Caco-2 (cell line): ENCODE results near the gene PPM1H. TPM values are rescaled to one million over a fixed set of nuclear protein-coding genes. Genes with fewer than 3 reads are reported as not detected.
A peak's percentile ranks its signal among the peaks of the same experiment; 100 is the strongest.

ENCODE experiments used
- BruUV-seq: library from RNA; stranded (reverse); fragments of 400-500 nt; replicated peaks from 2 replicates; lab custom pipeline; 2021; lab: Mats Ljungman, UMichigan
- CTCF ChIA-PET: fragments of 300-600 bp; sonication (Branson Sonifier 250); formaldehyde crosslinking; loops from one replicate; lab custom pipeline; 2022; ENCODE audit warnings: antibody characterized with exemption; lab: Charles Lee
- POLR2A ChIA-PET: fragments of 300-600 bp; sonication (Branson Sonifier 250); formaldehyde crosslinking; loops from one replicate; lab custom pipeline; 2022; ENCODE audit warnings: antibody characterized with exemption; lab: Charles Lee
- DNase-seq, 2 experiments: peaks; one replicate each; pipeline versions ENCODE4 v3.0.0 to v3.0.0-alpha.2; 2020 to 2022
- H3K27me3 ChIP-seq: replicated peaks from 2 replicates; pipeline ENCODE4 v1.6.0; 2011; ENCODE audit warnings: low read length; ENCODE audit not compliant: control insufficient read depth, insufficient read depth
- H3K36me3 ChIP-seq: 2 replicates; pipeline ENCODE4 v1.5.1; 2011; ENCODE audit warnings: low read length; ENCODE audit not compliant: control insufficient read depth, insufficient read depth
- H3K4me1 ChIP-seq: fragments of 250-450 bp; sonication (Bioruptor Pico); 2 replicates; pipeline ENCODE4 v1.5.1; 2020; ENCODE audit warnings: mild to moderate bottlenecking
- H3K4me3 ChIP-seq: 2 replicates; pipeline ENCODE4 v1.5.1; 2011; ENCODE audit warnings: low read depth, mild to moderate bottlenecking, control low read depth, low read length
- H3K9me3 ChIP-seq: fragments of 250-450 bp; sonication (Bioruptor Pico); 2 replicates; pipeline ENCODE4 v1.5.1; 2020; ENCODE audit warnings: mild to moderate bottlenecking, moderate library complexity
- H3K27ac Mint-ChIP-seq: one replicate; pipeline ENCODE4 v1.8.0; 2022; ENCODE audit warnings: mixed read lengths; ENCODE audit not compliant: unreplicated experiment
- H3K27me3 Mint-ChIP-seq: one replicate; pipeline ENCODE4 v1.8.0; 2022; ENCODE audit warnings: mixed read lengths; ENCODE audit not compliant: insufficient read depth, unreplicated experiment
- H3K36me3 Mint-ChIP-seq: one replicate; pipeline ENCODE4 v1.8.0; 2022; ENCODE audit warnings: mild to moderate bottlenecking, mixed read lengths; ENCODE audit not compliant: insufficient read depth, unreplicated experiment
- H3K4me1 Mint-ChIP-seq: one replicate; pipeline ENCODE4 v1.8.0; 2022; ENCODE audit warnings: low read depth, mixed read lengths; ENCODE audit not compliant: unreplicated experiment
- H3K4me3 Mint-ChIP-seq: one replicate; pipeline ENCODE4 v1.8.0; 2022; ENCODE audit warnings: mild to moderate bottlenecking, moderate library complexity, mixed read lengths; ENCODE audit not compliant: unreplicated experiment
- H3K9me3 Mint-ChIP-seq: one replicate; pipeline ENCODE4 v1.8.0; 2022; ENCODE audit warnings: mixed read lengths; ENCODE audit not compliant: unreplicated experiment
- intact Hi-C: fragments of 100-400 bp; cut with micrococcal nuclease; formaldehyde crosslinking; loops from one replicate; pipeline ENCODE4 v1.10.0; 2022; ENCODE audit not compliant: unreplicated experiment
- total RNA-seq: library from RNA; stranded (reverse); gene quantifications from 2 replicates; pipeline ENCODE4 v1.2.3, GENCODE V29; 2022
- TF ChIP-seq, protein P1 (sequence below), 2 experiments: fragments of 200-600 bp in 1 of 2; IDR thresholded peaks; 1 replicate in 1 of 2; 2 replicates in 1 of 2; pipeline versions ENCODE4 v1.5.1 to v1.8.0; 2011 to 2022; ENCODE audit warnings: antibody characterized with exemption in 1 of 2, control low read depth in 1 of 2, inconsistent platforms in 1 of 2, low read depth in 1 of 2, low read length in 1 of 2, mild to moderate bottlenecking in 1 of 2, moderate library complexity in 1 of 2; ENCODE audit not compliant: insufficient read depth in 1 of 2, severe bottlenecking in 1 of 2, unreplicated experiment in 1 of 2

PPM1H gene
- total RNA-seq, 1 experiment from 2014 or later: 151 TPM

DNA sequence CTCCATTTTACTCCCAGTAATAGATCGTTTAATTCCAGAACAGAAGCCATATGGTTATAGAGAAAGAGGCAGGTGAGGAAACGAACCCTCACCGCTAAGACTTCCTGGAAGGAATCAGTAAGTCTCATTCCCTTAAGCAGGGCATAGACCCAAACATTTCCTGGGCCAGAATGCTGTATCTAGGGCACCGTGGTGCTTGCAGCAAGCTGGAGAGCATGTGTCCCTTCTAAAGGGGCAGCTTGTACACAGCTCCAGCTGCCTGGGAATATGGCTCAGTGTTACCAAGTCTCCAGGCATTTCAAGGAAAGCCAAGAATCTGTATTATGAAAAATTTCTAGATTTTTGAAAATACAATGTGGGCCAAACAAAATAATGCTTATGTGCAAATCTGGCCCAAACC is 73.4 kb downstream of the PPM1H start:
- ChIA-PET POLR2A (no interaction called here), CTCF (no interaction called here)
- no peak overlapping the region for H3K4me3 ChIP-seq
- H3K9me3 ChIP-seq: no peaks in the 10 kb centered on the region
- H3K36me3 ChIP-seq: no peaks in the 10 kb centered on the region; the same call in 1 of the 2 replicates
- H3K4me1 ChIP-seq: peaks cover 62% of the 10 kb centered on the region
- no peaks in the 10 kb centered on the region for H3K27me3 ChIP-seq
- Mint-ChIP-seq H3K4me3 (no peak overlapping the region), H3K27me3 (no peaks in the 10 kb centered on the region), H3K27ac (peak overlapping the region; percentile 36), H3K36me3 (peaks cover 88% of the 10 kb centered on the region), H3K4me1 (peaks cover 51% of the 10 kb centered on the region), H3K9me3 (no peaks in the 10 kb centered on the region)
- BruUV-seq: no TSS peak
- DNase-seq: no peak
- intact Hi-C loops: no loop called here
- TF ChIP-seq, protein P1, sequence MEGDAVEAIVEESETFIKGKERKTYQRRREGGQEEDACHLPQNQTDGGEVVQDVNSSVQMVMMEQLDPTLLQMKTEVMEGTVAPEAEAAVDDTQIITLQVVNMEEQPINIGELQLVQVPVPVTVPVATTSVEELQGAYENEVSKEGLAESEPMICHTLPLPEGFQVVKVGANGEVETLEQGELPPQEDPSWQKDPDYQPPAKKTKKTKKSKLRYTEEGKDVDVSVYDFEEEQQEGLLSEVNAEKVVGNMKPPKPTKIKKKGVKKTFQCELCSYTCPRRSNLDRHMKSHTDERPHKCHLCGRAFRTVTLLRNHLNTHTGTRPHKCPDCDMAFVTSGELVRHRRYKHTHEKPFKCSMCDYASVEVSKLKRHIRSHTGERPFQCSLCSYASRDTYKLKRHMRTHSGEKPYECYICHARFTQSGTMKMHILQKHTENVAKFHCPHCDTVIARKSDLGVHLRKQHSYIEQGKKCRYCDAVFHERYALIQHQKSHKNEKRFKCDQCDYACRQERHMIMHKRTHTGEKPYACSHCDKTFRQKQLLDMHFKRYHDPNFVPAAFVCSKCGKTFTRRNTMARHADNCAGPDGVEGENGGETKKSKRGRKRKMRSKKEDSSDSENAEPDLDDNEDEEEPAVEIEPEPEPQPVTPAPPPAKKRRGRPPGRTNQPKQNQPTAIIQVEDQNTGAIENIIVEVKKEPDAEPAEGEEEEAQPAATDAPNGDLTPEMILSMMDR (IDR thresholded peaks at IDR 0.05; ENCODE audit: insufficient read depth in 1 of 2, low read depth in 1 of 2, low read length in 1 of 2, severe bottlenecking in 1 of 2, unreplicated experiment in 1 of 2): no peak

DNA sequence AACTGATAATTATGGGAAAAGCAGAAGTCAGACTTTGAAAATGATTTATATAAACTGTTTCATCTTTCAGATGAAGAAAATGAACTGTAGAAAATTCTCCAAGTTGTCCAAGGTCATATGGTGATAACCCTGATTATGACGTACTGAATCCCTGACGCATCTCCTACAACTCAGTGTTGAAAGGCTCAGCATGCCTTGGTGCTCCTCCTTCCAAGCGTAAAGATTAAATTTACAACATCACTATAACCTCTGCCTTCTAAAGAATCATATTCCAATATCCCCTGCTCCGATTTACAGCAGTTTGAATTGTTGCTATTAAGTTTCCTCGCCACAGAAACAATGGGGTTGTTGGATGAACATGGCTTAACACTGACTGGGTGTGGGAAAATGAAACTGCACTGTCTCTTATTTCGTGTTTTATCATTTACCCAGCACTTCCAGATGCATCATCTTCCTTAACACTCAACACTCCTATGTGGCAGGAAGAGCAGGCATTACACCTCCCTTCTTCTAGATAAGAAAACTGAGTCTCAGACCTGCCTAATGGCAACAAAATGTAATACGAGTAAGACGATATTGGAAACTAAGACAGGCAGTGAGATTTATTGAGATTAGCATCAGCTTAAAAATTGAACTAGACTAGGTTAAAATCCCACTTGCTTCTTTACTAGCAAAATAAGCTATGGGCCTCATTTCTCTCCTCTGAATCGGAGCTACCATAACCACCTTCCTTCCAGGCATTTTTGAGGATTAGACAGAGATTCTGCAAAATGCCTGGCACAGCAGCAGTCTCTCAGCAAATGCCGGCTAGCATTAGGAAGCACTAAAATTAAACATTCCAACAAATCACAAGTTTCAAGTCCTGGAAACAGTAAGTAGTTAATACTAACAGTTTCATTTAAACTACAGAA is 74.2 kb downstream of the PPM1H start:
- no peaks in the 10 kb centered on the region for H3K27me3 ChIP-seq
- H3K27me3 Mint-ChIP-seq: no peaks in the 10 kb centered on the region
- H3K4me3 Mint-ChIP-seq: no peak overlapping the region
- peak overlapping the region; percentile 36 for H3K27ac Mint-ChIP-seq
- ChIA-PET CTCF (no interaction called here), POLR2A (interaction anchor here (0.5 kb wide), 1 partner anchor 8 kb away, joined by 12 read pairs; no protein-coding TSS in a partner anchor)
- no peak for DNase-seq
- no peaks in the 10 kb centered on the region; the same call in 1 of the 2 replicates for H3K36me3 ChIP-seq
- H3K9me3 Mint-ChIP-seq: no peaks in the 10 kb centered on the region
- H3K9me3 ChIP-seq: no peaks in the 10 kb centered on the region
- intact Hi-C loops: no loop called here
- no peak overlapping the region for H3K4me3 ChIP-seq
- TF ChIP-seq, protein P1 (IDR thresholded peaks at IDR 0.05; ENCODE audit: insufficient read depth in 1 of 2, low read depth in 1 of 2, low read length in 1 of 2, severe bottlenecking in 1 of 2, unreplicated experiment in 1 of 2): no peak
- BruUV-seq: no TSS peak
- H3K36me3 Mint-ChIP-seq: peaks cover 79% of the 10 kb centered on the region
- H3K4me1 ChIP-seq: peaks cover 56% of the 10 kb centered on the region
- peaks cover 44% of the 10 kb centered on the region for H3K4me1 Mint-ChIP-seq

DNA sequence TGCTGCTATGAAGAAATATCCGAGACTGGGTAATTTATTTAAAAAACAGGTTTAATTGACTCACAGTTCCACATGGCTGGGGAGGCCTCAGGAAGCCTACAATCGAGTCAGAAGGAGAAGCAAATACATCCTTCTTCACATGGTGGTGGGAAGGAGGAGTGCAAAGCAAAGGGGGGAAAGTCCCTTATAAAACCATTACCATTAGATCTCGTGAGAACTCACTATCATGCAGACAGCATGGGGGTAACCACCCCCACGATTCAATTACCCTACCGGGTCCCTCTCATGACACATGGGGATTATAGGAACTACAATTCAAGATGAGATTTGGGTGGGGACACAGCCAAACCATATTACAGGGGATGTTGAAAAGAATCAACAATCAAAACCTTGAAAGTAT is 74.9 kb downstream of the PPM1H start:
- Mint-ChIP-seq H3K4me3 (no peak overlapping the region), H3K36me3 (peaks cover 75% of the 10 kb centered on the region), H3K4me1 (peaks cover 42% of the 10 kb centered on the region), H3K27me3 (no peaks in the 10 kb centered on the region), H3K27ac (peak overlapping the region; percentile 32), H3K9me3 (no peaks in the 10 kb centered on the region)
- CTCF ChIA-PET: interaction anchor here (1.4 kb wide), 1 partner anchor 209 kb away, joined by 4 read pairs; no protein-coding TSS in a partner anchor
- intact Hi-C loops: no loop called here
- POLR2A ChIA-PET: no interaction called here
- H3K27me3 ChIP-seq: no peaks in the 10 kb centered on the region
- peaks cover 54% of the 10 kb centered on the region for H3K4me1 ChIP-seq
- no TSS peak for BruUV-seq
- H3K4me3 ChIP-seq: no peak overlapping the region
- DNase-seq: no peak
- TF ChIP-seq, protein P1 (IDR thresholded peaks at IDR 0.05; ENCODE audit: insufficient read depth in 1 of 2, low read depth in 1 of 2, low read length in 1 of 2, severe bottlenecking in 1 of 2, unreplicated experiment in 1 of 2): no peak
- no peaks in the 10 kb centered on the region for H3K9me3 ChIP-seq
- no peaks in the 10 kb centered on the region; the same call in 1 of the 2 replicates for H3K36me3 ChIP-seq
